ENCODE results near the gene RNH1. TPM values are rescaled to one million over a fixed set of nuclear protein-coding genes. Genes with fewer than 3 reads are reported as not detected.

The RNH1 gene
- total RNA-seq, 1 experiment from 2014 or later = 60.0 TPM

GRCh38 chr11:526192-526591 lies 19.1 kb upstream of the RNH1 start:
- WGBS (ENCODE audit: extremely low coverage, insufficient read length, low lambda C conversion rate) = no CpG with 5 or more reads among the region's 17 CpGs
- H3K18ac ChIP-seq (ENCODE audit: insufficient read length, low read depth, low read length) = no peak overlapping the region
- DNase-seq = no peak

More at GRCh38 chr11:526192-526591, 19.1 kb upstream of the RNH1 start:
- H4K20me1 ChIP-seq (ENCODE audit: control insufficient read depth, insufficient read depth, insufficient read length) = no peaks in the 10 kb centered on the region
- no peaks in the 10 kb centered on the region for H3K9me3 ChIP-seq (ENCODE audit: control insufficient read depth, low read depth, low read length)
- no peak overlapping the region for H2BK5ac ChIP-seq (ENCODE audit: insufficient read length, low read length)
- H3K4ac ChIP-seq (ENCODE audit: low read depth, low read length) = no peak overlapping the region
- no peak overlapping the region for H2BK20ac ChIP-seq (ENCODE audit: low read depth, low read length, poor library complexity, severe bottlenecking)
- no peak overlapping the region for H2BK12ac ChIP-seq (ENCODE audit: insufficient read length, low read depth, low read length)
- no peak overlapping the region for H3K9ac ChIP-seq (ENCODE audit: extremely low read depth, insufficient read length, low read length)
- Mint-ChIP-seq H3K27me3 (ENCODE audit: low read depth) (peaks cover 3% of the 10 kb centered on the region), H3K36me3 (ENCODE audit: insufficient read depth in 1 of 3, low read depth in 3 of 3) (peaks cover 0 to 3% (median under 1%) of the 10 kb centered on the region in 3 experiments; a peak in 3 of 7 replicates), H3K4me3 (no peak overlapping the region), H3K4me1 (no peaks in the 10 kb centered on the region), H3K27ac (no peak overlapping the region), H3K9me3 (peaks cover 5 to 11% of the 10 kb centered on the region in 2 experiments)
- H3K27ac ChIP-seq (ENCODE audit: insufficient read length, low read depth, low read length) = no peak overlapping the region
- no peak overlapping the region for H2BK120ac ChIP-seq (ENCODE audit: low read depth, low read length, poor library complexity, severe bottlenecking)
- H3T11ph ChIP-seq (ENCODE audit: low read length) = no peak overlapping the region
- H2AK5ac ChIP-seq (ENCODE audit: insufficient read length, low read length) = no peak overlapping the region
- no peaks in the 10 kb centered on the region for H3K79me2 ChIP-seq (ENCODE audit: insufficient read depth, low read length)
- H3K4me1 ChIP-seq (ENCODE audit: insufficient read depth, low read length) = no peaks in the 10 kb centered on the region
- TF ChIP-seq CTCF (conservative IDR thresholded peaks at IDR 0.05) = no peak
- no peak overlapping the region for H2AFZ ChIP-seq (ENCODE audit: low read length)
- no peak overlapping the region for H4K5ac ChIP-seq (ENCODE audit: insufficient read length, low read depth, low read length)
- H4K91ac ChIP-seq (ENCODE audit: insufficient read length, low read depth, low read length) = no peak overlapping the region
- H3K4me2 ChIP-seq (ENCODE audit: insufficient read depth, insufficient read length, low read length) = no peak overlapping the region
- H3K27me3 ChIP-seq (ENCODE audit: insufficient read depth, low read length) = no peaks in the 10 kb centered on the region
- no peak overlapping the region for H3K56ac ChIP-seq (ENCODE audit: insufficient read length, low read depth, low read length)
- H3K79me1 ChIP-seq (ENCODE audit: insufficient read depth, low read depth, low read length, poor library complexity, severe bottlenecking) = no peaks in the 10 kb centered on the region
- H3K23ac ChIP-seq (ENCODE audit: insufficient read length, low read depth, low read length) = no peak overlapping the region
- H4K8ac ChIP-seq (replicated peaks; ENCODE audit: insufficient read length, low read depth, low read length) = no peak overlapping the region
- H3K23me2 ChIP-seq (ENCODE audit: insufficient read length, low read depth, low read length, poor library complexity, severe bottlenecking) = no peaks in the 10 kb centered on the region
- H2BK15ac ChIP-seq (ENCODE audit: low read depth, low read length) = no peak overlapping the region
- no peak overlapping the region for H3K14ac ChIP-seq (ENCODE audit: insufficient read depth, low read length)
